KOPT-K1 (cell line): ENCODE measurements around the gene TAOK3.
"Not testable (repeated sequence)": the region's sequence is repeated elsewhere in the genome, so short reads cannot be mapped to it uniquely, and the experiment has no call there.

Experiments
- H3K27ac ChIP-seq: fragments of 200-600 bp; sonication (generic); 2 replicates; pipeline ENCODE4 v1.5.1; 2016; ENCODE audit warnings: antibody characterized with exemption, mild to moderate bottlenecking, low read depth, low read length; ENCODE audit not compliant: poor library complexity, severe bottlenecking
- H3K36me3 ChIP-seq: fragments of 200-600 bp; sonication (generic); 2 replicates; pipeline ENCODE4 v1.5.1; 2017; ENCODE audit warnings: antibody characterized with exemption, mild to moderate bottlenecking, low read length, moderate library complexity; ENCODE audit not compliant: insufficient read depth
- H3K9me3 ChIP-seq: fragments of 200-600 bp; sonication (generic); 2 replicates; pipeline ENCODE4 v1.5.1; 2017; ENCODE audit warnings: antibody characterized with exemption, low read length, mild to moderate bottlenecking; ENCODE audit not compliant: insufficient read depth, poor library complexity, severe bottlenecking

The TAOK3 gene

GRCh38 chr12:118269806-118270205 is 102.9 kb downstream of the TAOK3 start:
- peaks cover 10% of the 10 kb centered on the region; the same call in 1 of the 2 replicates for H3K36me3 ChIP-seq
- no peaks in the 10 kb centered on the region for H3K9me3 ChIP-seq

GRCh38 chr12:118259079-118259478 is 113.6 kb downstream of the TAOK3 start:
- Histone ChIP-seq H3K36me3 (peaks cover 48% of the 10 kb centered on the region), H3K9me3 (peaks cover 9% of the 10 kb centered on the region), H3K27ac (no peak overlapping the region)

More at GRCh38 chr12:118269806-118270205, 102.9 kb downstream of the TAOK3 start:
- H3K27ac ChIP-seq: no peak overlapping the region

- H3K9me3 ChIP-seq: peaks cover 9% of the 10 kb centered on the region
- H3K36me3 ChIP-seq: peaks cover 42% of the 10 kb centered on the region
- H3K27ac ChIP-seq: no peak overlapping the region
Measured at GRCh38 chr12:118256352-118256751, 116.4 kb downstream of the TAOK3 start.

DNA sequence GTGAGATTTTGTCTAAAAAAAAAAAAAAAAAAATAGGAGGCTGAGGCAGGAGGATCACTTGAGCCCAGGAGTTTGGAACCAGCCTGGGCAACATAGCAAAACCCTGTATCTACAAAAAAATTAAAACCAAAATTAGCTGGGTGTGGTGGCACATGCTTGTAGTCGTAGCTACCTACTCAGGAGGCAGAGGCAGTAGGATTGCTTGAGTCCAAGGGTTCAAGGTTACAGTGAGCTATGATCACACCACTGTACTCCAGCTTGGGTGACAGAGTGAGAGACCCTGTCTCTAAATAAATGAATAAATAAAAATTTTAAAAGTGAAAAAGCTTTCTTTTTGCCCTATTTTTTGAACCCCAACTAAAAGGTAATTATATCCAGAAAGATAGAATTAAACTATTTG is 123.2 kb downstream of the TAOK3 start:
- Histone ChIP-seq H3K27ac (no peak overlapping the region), H3K9me3 (no peaks in the 10 kb centered on the region), H3K36me3 (peaks cover 27% of the 10 kb centered on the region)

DNA sequence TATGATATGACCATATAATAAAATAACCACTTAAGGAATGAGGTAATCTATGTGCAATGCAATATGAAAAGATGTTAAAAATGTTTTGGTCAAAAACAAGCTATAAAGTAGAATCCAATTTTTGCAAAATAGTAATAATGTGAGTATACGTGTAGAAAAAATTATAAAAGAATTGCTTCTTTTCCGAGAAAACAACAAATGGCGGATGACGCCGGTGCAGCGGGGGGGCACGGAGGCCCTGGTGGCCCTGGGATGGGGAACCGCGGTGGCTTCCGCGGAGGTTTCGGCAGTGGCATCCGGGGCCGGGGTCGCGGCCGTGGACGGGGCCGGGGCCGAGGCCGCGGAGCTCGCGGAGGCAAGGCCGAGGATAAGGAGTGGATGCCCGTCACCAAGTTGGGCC is 126.8 kb downstream of the TAOK3 start:
- H3K36me3 ChIP-seq: peaks cover 30% of the 10 kb centered on the region
- H3K27ac ChIP-seq, H3K9me3 ChIP-seq: not testable (repeated sequence)

DNA sequence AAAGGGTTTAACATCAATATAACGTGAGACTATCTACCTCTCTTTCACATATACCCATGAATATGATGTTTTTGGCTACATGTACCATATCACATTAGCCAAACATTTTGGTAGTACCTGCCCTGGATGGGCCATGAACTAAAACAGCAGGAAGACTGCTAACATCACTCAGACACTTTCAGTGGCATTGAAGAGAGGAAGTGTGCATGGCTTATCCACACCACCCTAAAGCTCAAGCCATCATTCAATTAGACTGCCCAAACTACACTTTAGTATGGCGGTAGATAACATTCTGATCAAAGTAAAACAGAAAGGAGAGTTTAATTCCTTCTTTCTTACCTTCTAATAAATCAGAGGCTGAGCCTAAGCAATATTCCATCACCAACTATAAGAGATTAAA is 133.8 kb downstream of the TAOK3 start:
- no peak overlapping the region for H3K27ac ChIP-seq
- H3K9me3 ChIP-seq: no peaks in the 10 kb centered on the region
- peaks cover 58% of the 10 kb centered on the region for H3K36me3 ChIP-seq

GRCh38 chr12:118237908-118238307 is 134.8 kb downstream of the TAOK3 start:
- Histone ChIP-seq H3K36me3 (peaks cover 60% of the 10 kb centered on the region), H3K27ac (no peak overlapping the region), H3K9me3 (no peaks in the 10 kb centered on the region)

DNA sequence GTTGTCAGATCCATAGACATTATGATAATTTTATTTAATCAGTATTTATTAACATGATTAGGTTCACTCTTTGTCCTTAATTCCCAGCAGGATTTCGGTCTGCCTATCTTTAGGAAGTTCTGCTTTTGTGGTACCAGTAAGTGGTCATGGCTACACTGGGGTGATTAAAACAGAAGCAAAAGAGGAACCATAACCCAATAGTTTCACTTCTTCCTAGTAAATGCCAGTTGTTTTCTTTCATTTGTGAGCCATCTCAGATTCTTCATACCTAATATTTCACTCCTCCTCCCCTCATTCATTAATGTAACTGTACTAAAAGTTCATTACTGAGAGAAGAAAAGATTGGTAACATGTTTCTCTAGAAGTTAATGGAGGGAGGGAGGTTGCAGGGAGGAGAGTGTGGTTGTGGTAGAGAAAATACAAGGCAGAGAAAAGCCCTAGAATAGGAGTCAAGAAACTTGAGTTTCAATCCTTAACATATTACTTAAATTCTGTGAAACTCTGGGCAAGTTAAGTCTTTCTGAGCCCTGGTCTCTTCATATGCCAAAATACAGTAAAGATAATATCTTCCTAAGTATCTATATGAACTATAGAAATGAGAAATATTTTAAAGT is 135.5 kb downstream of the TAOK3 start:
- Histone ChIP-seq H3K9me3 (no peaks in the 10 kb centered on the region), H3K36me3 (peaks cover 61% of the 10 kb centered on the region), H3K27ac (no peak overlapping the region)

GRCh38 chr12:118220702-118221101 is 152.0 kb downstream of the TAOK3 start:
- no peak overlapping the region for H3K27ac ChIP-seq
- H3K9me3 ChIP-seq: no peaks in the 10 kb centered on the region
- peaks cover 41% of the 10 kb centered on the region for H3K36me3 ChIP-seq

GRCh38 chr12:118219772-118220171 is 152.9 kb downstream of the TAOK3 start:
- Histone ChIP-seq H3K9me3 (no peaks in the 10 kb centered on the region), H3K27ac (no peak overlapping the region), H3K36me3 (peaks cover 34% of the 10 kb centered on the region)

DNA sequence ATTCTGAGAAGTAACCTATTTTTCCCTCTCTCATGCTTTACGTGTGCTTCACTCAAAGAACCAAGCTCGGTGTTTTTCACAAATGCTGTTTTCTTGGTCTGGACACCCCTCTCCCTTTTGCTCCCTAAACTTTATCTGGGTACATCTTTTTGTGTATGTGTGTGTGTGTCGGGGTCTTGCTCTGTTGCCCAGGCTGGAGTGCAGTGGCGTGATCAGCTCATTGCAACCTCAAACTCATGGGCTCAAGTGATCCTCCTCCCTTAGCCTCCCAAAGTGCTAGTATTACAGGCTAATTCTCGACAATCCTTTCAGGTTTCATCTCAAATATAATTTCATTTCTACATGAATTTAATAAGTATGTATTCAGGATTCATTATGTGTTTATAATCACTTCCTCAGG is 153.6 kb downstream of the TAOK3 start:
- H3K9me3 ChIP-seq: no peaks in the 10 kb centered on the region
- H3K36me3 ChIP-seq: peaks cover 29% of the 10 kb centered on the region
- no peak overlapping the region for H3K27ac ChIP-seq

- no peak overlapping the region for H3K27ac ChIP-seq
- H3K9me3 ChIP-seq: no peaks in the 10 kb centered on the region
- peaks cover 54% of the 10 kb centered on the region for H3K36me3 ChIP-seq
Measured at GRCh38 chr12:118213452-118213851, 159.3 kb downstream of the TAOK3 start.

GRCh38 chr12:118212606-118213005 is 160.1 kb downstream of the TAOK3 start:
- peaks cover 51% of the 10 kb centered on the region for H3K36me3 ChIP-seq
- H3K9me3 ChIP-seq: no peaks in the 10 kb centered on the region
- no peak overlapping the region for H3K27ac ChIP-seq

DNA sequence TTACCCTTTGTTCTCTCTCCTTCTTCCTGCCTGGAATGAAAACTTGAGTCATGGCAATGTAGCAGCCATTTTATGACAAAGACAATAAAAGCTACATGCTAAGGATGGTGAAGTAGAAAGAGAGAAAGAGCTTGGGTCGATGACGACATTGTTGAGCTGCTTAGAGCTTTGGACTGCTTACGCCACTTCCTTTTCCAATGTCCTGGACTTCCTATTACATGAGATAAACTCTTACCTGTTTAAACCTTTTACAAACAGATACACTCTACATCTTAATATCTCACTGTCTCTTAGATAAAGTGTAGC is 166.6 kb downstream of the TAOK3 start:
- Histone ChIP-seq H3K27ac (no peak overlapping the region), H3K36me3 (peaks cover 44% of the 10 kb centered on the region)

GRCh38 chr12:118193958-118194357 is 178.7 kb downstream of the TAOK3 start:
- no peak overlapping the region for H3K27ac ChIP-seq
- H3K36me3 ChIP-seq: peaks cover 74% of the 10 kb centered on the region
- no peaks in the 10 kb centered on the region for H3K9me3 ChIP-seq

More for the DNA sequence above, 166.6 kb downstream of the TAOK3 start:
- no peaks in the 10 kb centered on the region for H3K9me3 ChIP-seq

GRCh38 chr12:118193477-118193876 is 179.2 kb downstream of the TAOK3 start:
- Histone ChIP-seq H3K36me3 (peaks cover 74% of the 10 kb centered on the region), H3K27ac (no peak overlapping the region), H3K9me3 (no peaks in the 10 kb centered on the region)
